Osteocyte (in vitro differentiated cells): ENCODE results near the gene EBF4. TPM values are rescaled to one million over a fixed set of nuclear protein-coding genes. Genes with fewer than 3 reads are reported as not detected.

Source experiments
- DNase-seq: peaks from one replicate; pipeline ENCODE4 v3.0.0; 2021; ENCODE audit warnings: mixed read lengths; ENCODE audit not compliant: unreplicated experiment; ENCODE audit errors: extremely low spot score
- H3K27ac Mint-ChIP-seq: one replicate; pipeline ENCODE4 v1.8.0; 2021; ENCODE audit warnings: mild to moderate bottlenecking, mixed read lengths; ENCODE audit not compliant: unreplicated experiment
- H3K27me3 Mint-ChIP-seq: one replicate; pipeline ENCODE4 v1.8.0; 2021; ENCODE audit warnings: mixed read lengths; ENCODE audit not compliant: unreplicated experiment
- H3K36me3 Mint-ChIP-seq: one replicate; pipeline ENCODE4 v1.8.0; 2021; ENCODE audit warnings: mixed read lengths; ENCODE audit not compliant: unreplicated experiment
- H3K4me1 Mint-ChIP-seq: one replicate; pipeline ENCODE4 v1.8.0; 2021; ENCODE audit warnings: mixed read lengths; ENCODE audit not compliant: unreplicated experiment
- H3K4me3 Mint-ChIP-seq: one replicate; pipeline ENCODE4 v1.8.0; 2021; ENCODE audit warnings: mild to moderate bottlenecking, moderate library complexity, mixed read lengths; ENCODE audit not compliant: unreplicated experiment
- H3K9me3 Mint-ChIP-seq: one replicate; pipeline ENCODE4 v1.8.0; 2021; ENCODE audit warnings: mixed read lengths; ENCODE audit not compliant: unreplicated experiment
- CTCF ChIP-seq: fragments of 200-600 bp; sonication (generic); IDR thresholded peaks from 2 replicates; pipeline ENCODE4 v1.5.0; 2021; ENCODE audit warnings: antibody characterized with exemption, mild to moderate bottlenecking, moderate library complexity
- total RNA-seq: library from RNA; stranded (reverse); gene quantifications from 2 replicates; pipeline ENCODE4 v1.2.1, GENCODE V29; 2021

Gene EBF4
- total RNA-seq, 1 donor from 2014 or later, result 12.8 TPM

DNA sequence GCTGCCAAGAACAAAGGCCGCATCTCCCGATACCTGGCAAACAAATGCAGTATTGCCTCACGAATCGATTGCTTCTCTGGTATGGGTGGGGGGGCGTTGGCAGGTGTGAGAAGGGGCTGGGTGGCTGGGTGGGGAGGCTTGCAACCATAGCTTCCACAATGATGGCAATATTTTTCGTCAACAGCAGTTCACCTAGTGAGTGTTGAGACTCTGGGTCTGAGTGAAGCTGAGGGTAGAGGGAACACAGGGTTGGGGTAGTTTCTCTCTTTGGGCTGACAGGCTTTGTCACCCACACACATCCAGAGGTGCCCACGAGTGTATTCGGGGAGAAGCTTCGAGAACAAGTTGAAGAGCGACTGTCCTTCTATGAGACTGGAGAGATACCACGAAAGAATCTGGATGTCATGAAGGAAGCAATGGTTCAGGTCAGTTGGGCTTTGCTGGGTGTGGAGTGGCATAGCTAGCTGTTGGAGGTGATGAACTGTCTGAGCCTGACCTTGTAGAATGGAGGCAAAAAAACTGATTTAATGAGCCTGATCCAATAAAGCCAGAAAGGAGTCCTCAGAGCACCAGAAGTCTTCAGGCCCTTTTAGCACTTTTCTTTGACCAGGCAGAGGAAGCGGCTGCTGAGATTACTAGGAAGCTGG is 36.0 kb upstream of the EBF4 start:
- Mint-ChIP-seq H3K36me3 (peaks cover 48% of the 10 kb centered on the region), H3K27ac (peak overlapping the region; percentile 2), H3K27me3 (no peaks in the 10 kb centered on the region), H3K4me3 (no peak overlapping the region), H3K9me3 (no peaks in the 10 kb centered on the region), H3K4me1 (peaks cover 16% of the 10 kb centered on the region)
- no peak for DNase-seq
- TF ChIP-seq CTCF, result no peak

GRCh38 chr20:2657241-2657640 is 35.3 kb upstream of the EBF4 start:
- peaks cover 19% of the 10 kb centered on the region for H3K4me1 Mint-ChIP-seq
- no peak overlapping the region for H3K27ac Mint-ChIP-seq
- no peaks in the 10 kb centered on the region for H3K27me3 Mint-ChIP-seq
- TF ChIP-seq CTCF, result no peak
- H3K4me3 Mint-ChIP-seq, result peak overlapping the region; percentile 6
- DNase-seq, result no peak
- H3K9me3 Mint-ChIP-seq, result no peaks in the 10 kb centered on the region
- H3K36me3 Mint-ChIP-seq, result peaks cover 54% of the 10 kb centered on the region

DNA sequence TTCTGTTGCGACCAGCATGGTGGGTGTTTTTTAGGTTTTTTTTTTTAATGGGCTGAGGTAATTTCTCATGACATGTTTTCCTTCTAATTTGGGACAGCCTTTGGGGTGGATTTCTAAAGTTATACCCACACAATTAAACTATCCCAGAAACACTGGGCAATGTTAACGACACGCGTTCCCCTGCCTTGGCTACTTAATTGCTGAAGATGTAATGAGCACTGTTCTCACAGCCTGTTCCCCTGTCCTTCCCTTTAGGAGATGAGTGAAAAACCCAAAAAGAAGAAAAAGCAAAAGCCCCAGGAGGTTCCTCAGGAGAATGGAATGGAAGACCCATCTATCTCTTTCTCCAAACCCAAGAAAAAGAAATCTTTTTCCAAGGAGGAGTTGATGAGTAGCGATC is 34.9 kb upstream of the EBF4 start:
- no peak overlapping the region for H3K27ac Mint-ChIP-seq
- H3K9me3 Mint-ChIP-seq, result no peaks in the 10 kb centered on the region
- TF ChIP-seq CTCF, result no peak
- H3K36me3 Mint-ChIP-seq, result peaks cover 55% of the 10 kb centered on the region
- DNase-seq, result no peak
- H3K4me3 Mint-ChIP-seq, result peak overlapping the region; percentile 6
- no peaks in the 10 kb centered on the region for H3K27me3 Mint-ChIP-seq
- peaks cover 20% of the 10 kb centered on the region for H3K4me1 Mint-ChIP-seq

- no peak for DNase-seq
- Mint-ChIP-seq H3K27me3 (no peaks in the 10 kb centered on the region), H3K27ac (no peak overlapping the region), H3K9me3 (no peaks in the 10 kb centered on the region), H3K36me3 (peaks cover 55% of the 10 kb centered on the region), H3K4me3 (no peak overlapping the region), H3K4me1 (peaks cover 21% of the 10 kb centered on the region)
- no peak for TF ChIP-seq CTCF
Measured at GRCh38 chr20:2658414-2659354, 33.9 kb upstream of the EBF4 start.

DNA sequence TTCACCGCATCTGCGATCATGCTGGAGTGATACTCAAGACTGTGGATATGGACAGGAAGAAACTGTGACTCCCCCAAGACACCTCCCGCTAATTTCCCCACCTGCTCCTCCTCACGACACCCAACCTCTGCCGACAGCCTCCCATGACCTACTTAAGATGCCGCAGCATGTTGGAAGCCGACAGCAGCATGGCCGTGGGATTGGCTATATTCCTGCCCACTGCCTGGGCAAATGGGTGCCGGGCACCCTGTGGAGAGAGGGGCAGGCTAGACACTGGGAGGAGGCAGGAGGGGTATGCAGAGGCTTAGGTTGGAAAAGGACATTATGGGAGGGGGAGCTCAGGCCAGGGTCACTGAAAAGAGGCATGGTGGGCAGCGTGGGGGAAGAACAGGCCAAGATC is 33.0 kb upstream of the EBF4 start:
- Mint-ChIP-seq H3K36me3 (peaks cover 55% of the 10 kb centered on the region), H3K27ac (no peak overlapping the region), H3K9me3 (no peaks in the 10 kb centered on the region), H3K4me3 (no peak overlapping the region), H3K4me1 (peaks cover 20% of the 10 kb centered on the region), H3K27me3 (no peaks in the 10 kb centered on the region)
- TF ChIP-seq CTCF, result no peak
- DNase-seq, result no peak
